ENCODE data around the gene THAP4.

The THAP4 gene

GRCh38 chr2:241547781-241548450 is 89.0 kb downstream of the THAP4 start:
- DNase-seq (ENCODE audit: low read depth), result no peak

GRCh38 chr2:241546771-241547498 is 90.0 kb downstream of the THAP4 start:
- no peak for DNase-seq (ENCODE audit: low read depth)

GRCh38 chr2:241545523-241546473 is 91.2 kb downstream of the THAP4 start:
- no peak for DNase-seq (ENCODE audit: low read depth)

GRCh38 chr2:241545106-241545505 is 91.9 kb downstream of the THAP4 start:
- DNase-seq (ENCODE audit: low read depth), result no peak

- no peak for DNase-seq (ENCODE audit: low read depth)
These were observed 94.7 kb downstream of the THAP4 start for GRCh38 chr2:241542278-241542605.

GRCh38 chr2:241541564-241542277 is 95.2 kb downstream of the THAP4 start:
- no peak for DNase-seq (ENCODE audit: low read depth)

- peak; percentile 57 for DNase-seq (ENCODE audit: low read depth)
These were observed 96.0 kb downstream of the THAP4 start for GRCh38 chr2:241540771-241541561.

- no peak for DNase-seq (ENCODE audit: low read depth)
These were observed 96.6 kb downstream of the THAP4 start for GRCh38 chr2:241540401-241540770.

- no peak for DNase-seq (ENCODE audit: low read depth)
These were observed 97.2 kb downstream of the THAP4 start for GRCh38 chr2:241539616-241540374.

- DNase-seq (ENCODE audit: low read depth), result no peak
These were observed 97.9 kb downstream of the THAP4 start for GRCh38 chr2:241538838-241539615.

- no peak for DNase-seq (ENCODE audit: low read depth)
These were observed 100.9 kb downstream of the THAP4 start for GRCh38 chr2:241535871-241536655.

- no peak for DNase-seq (ENCODE audit: low read depth)
These were observed 102.1 kb downstream of the THAP4 start for GRCh38 chr2:241534701-241535375.

Data from activated T-helper 9 cell treated with anti-CD3 and anti-CD28 coated beads, Interleukin-2, amount 50 U/mL, for 16 hours (primary cell).